Activated CD4-positive, alpha-beta T cell treated with anti-CD3 and anti-CD28 coated beads, Interleukin-2, amount 10 ng/mL, durations not matched to agents 24 days and 14 days (primary cell): ENCODE results near the gene SNPH. TPM values are rescaled to one million over a fixed set of nuclear protein-coding genes. Genes with fewer than 3 reads are reported as not detected.

ENCODE experiments used
- DNase-seq: peaks from one replicate; pipeline ENCODE4 v3.0.0; 2022
- H3K27ac Mint-ChIP-seq: one replicate; pipeline ENCODE4 v1.8.0; 2022; ENCODE audit warnings: mild to moderate bottlenecking, mixed read lengths
- H3K27me3 Mint-ChIP-seq: one replicate; pipeline ENCODE4 v1.8.0; 2022; ENCODE audit warnings: mixed read lengths
- H3K36me3 Mint-ChIP-seq: one replicate; pipeline ENCODE4 v1.8.0; 2022; ENCODE audit warnings: low read depth, mild to moderate bottlenecking, mixed read lengths
- H3K4me1 Mint-ChIP-seq: one replicate; pipeline ENCODE4 v1.8.0; 2021; ENCODE audit warnings: mixed read lengths
- H3K4me3 Mint-ChIP-seq: one replicate; pipeline ENCODE4 v1.8.0; 2022; ENCODE audit warnings: mild to moderate bottlenecking, moderate library complexity, mixed read lengths
- H3K9me3 Mint-ChIP-seq: one replicate; pipeline ENCODE4 v1.8.0; 2021; ENCODE audit warnings: mixed read lengths
- intact Hi-C: fragments of 100-400 bp; cut with micrococcal nuclease; formaldehyde crosslinking; loops from one replicate; pipeline ENCODE4 v1.15.1; 2023
- total RNA-seq: library from RNA; stranded (reverse); gene quantifications from 2 replicates; pipeline ENCODE4 v1.2.3, GENCODE V29; 2022

The SNPH gene
- total RNA-seq, 1 donor from 2014 or later: 1.7 TPM

- intact Hi-C loops: loop anchor here (2.0 to 5.0 kb wide), 2 partner anchors 25 to 73 kb away; partner anchors contain the start of gene RAD21L1
- H3K9me3 Mint-ChIP-seq: no peaks in the 10 kb centered on the region
- H3K4me1 Mint-ChIP-seq: peaks cover 20% of the 10 kb centered on the region
- H3K27ac Mint-ChIP-seq: peak overlapping the region; percentile 90
- no peaks in the 10 kb centered on the region for H3K27me3 Mint-ChIP-seq
- H3K4me3 Mint-ChIP-seq: peak overlapping the region; percentile 80
- DNase-seq: no peak
- H3K36me3 Mint-ChIP-seq: no peaks in the 10 kb centered on the region
Measured at GRCh38 chr20:1300083-1300840, 34.2 kb downstream of the SNPH start.

DNA sequence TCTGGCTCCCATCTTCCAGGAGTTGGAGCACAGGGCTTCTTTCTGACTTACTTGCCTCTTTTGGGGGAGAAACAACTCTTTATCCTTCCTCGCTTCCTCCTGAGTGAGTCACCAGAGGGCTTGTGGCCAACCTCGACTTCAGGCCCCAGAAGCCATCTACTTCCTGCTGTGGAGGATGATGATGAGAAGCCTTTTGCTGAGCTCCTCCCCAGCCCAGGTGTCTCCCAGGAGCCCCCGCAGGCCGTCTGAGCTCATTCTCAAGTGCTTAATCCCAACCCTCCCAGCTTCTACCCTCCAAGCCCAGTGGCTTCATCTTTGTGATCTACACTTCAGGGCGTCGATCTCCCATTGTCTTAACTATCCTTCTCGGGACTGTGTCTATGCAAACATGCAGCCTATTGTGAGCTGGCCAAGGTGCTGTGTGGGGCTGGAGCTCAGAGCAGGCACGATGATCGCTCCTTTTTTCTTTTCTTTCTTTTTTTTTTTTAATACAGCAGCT lies 35.0 kb downstream of the SNPH start:
- Mint-ChIP-seq H3K27me3 (no peaks in the 10 kb centered on the region), H3K4me3 (peak overlapping the region; percentile 80), H3K4me1 (peaks cover 20% of the 10 kb centered on the region), H3K36me3 (no peaks in the 10 kb centered on the region), H3K9me3 (no peaks in the 10 kb centered on the region), H3K27ac (peak overlapping the region; percentile 90)
- intact Hi-C loops: loop anchor here (2.0 to 5.0 kb wide), 2 partner anchors 24 to 74 kb away; partner anchors contain the start of gene RAD21L1
- peak; percentile 88 for DNase-seq

- intact Hi-C loops: loop anchor here (5.0 kb wide), 1 partner anchor 76 kb away; the partner anchor contains the start of gene RAD21L1
- no peak overlapping the region for H3K27ac Mint-ChIP-seq
- H3K36me3 Mint-ChIP-seq: no peaks in the 10 kb centered on the region
- peaks cover 20% of the 10 kb centered on the region for H3K4me1 Mint-ChIP-seq
- no peak overlapping the region for H3K4me3 Mint-ChIP-seq
- no peaks in the 10 kb centered on the region for H3K9me3 Mint-ChIP-seq
- H3K27me3 Mint-ChIP-seq: no peaks in the 10 kb centered on the region
- peak; percentile 71 for DNase-seq
Measured at GRCh38 chr20:1302685-1303541, 36.8 kb downstream of the SNPH start.

- H3K27me3 Mint-ChIP-seq: no peaks in the 10 kb centered on the region
- no peaks in the 10 kb centered on the region for H3K9me3 Mint-ChIP-seq
- no peak for DNase-seq
- intact Hi-C loops: loop anchor here (5.0 kb wide), 1 partner anchor 78 kb away; the partner anchor contains the start of gene RAD21L1
- no peak overlapping the region for H3K4me3 Mint-ChIP-seq
- H3K27ac Mint-ChIP-seq: no peak overlapping the region
- H3K36me3 Mint-ChIP-seq: no peaks in the 10 kb centered on the region
- peaks cover 13% of the 10 kb centered on the region for H3K4me1 Mint-ChIP-seq
Measured at GRCh38 chr20:1304710-1305515, 38.8 kb downstream of the SNPH start.

- Mint-ChIP-seq H3K27ac (no peak overlapping the region), H3K27me3 (no peaks in the 10 kb centered on the region), H3K4me3 (no peak overlapping the region), H3K4me1 (peaks cover 7% of the 10 kb centered on the region), H3K36me3 (no peaks in the 10 kb centered on the region), H3K9me3 (no peaks in the 10 kb centered on the region)
- intact Hi-C loops: no loop called here
- no peak for DNase-seq
Measured at GRCh38 chr20:1305712-1306111, 39.6 kb downstream of the SNPH start.

- intact Hi-C loops: no loop called here
- Mint-ChIP-seq H3K9me3 (no peaks in the 10 kb centered on the region), H3K4me3 (no peak overlapping the region), H3K27me3 (no peaks in the 10 kb centered on the region), H3K27ac (no peak overlapping the region), H3K36me3 (no peaks in the 10 kb centered on the region), H3K4me1 (no peaks in the 10 kb centered on the region)
- DNase-seq: no peak
Measured at GRCh38 chr20:1306316-1307135, 40.4 kb downstream of the SNPH start.

GRCh38 chr20:1307171-1307570 lies 41.1 kb downstream of the SNPH start:
- H3K9me3 Mint-ChIP-seq: no peaks in the 10 kb centered on the region
- H3K27ac Mint-ChIP-seq: no peak overlapping the region
- intact Hi-C loops: no loop called here
- H3K27me3 Mint-ChIP-seq: no peaks in the 10 kb centered on the region
- H3K36me3 Mint-ChIP-seq: no peaks in the 10 kb centered on the region
- H3K4me3 Mint-ChIP-seq: no peak overlapping the region
- H3K4me1 Mint-ChIP-seq: no peaks in the 10 kb centered on the region
- no peak for DNase-seq

- Mint-ChIP-seq H3K27ac (no peak overlapping the region), H3K4me1 (no peaks in the 10 kb centered on the region), H3K4me3 (no peak overlapping the region), H3K9me3 (no peaks in the 10 kb centered on the region), H3K36me3 (no peaks in the 10 kb centered on the region), H3K27me3 (no peaks in the 10 kb centered on the region)
- intact Hi-C loops: no loop called here
- no peak for DNase-seq
Measured at GRCh38 chr20:1307571-1307971, 41.5 kb downstream of the SNPH start.

DNA sequence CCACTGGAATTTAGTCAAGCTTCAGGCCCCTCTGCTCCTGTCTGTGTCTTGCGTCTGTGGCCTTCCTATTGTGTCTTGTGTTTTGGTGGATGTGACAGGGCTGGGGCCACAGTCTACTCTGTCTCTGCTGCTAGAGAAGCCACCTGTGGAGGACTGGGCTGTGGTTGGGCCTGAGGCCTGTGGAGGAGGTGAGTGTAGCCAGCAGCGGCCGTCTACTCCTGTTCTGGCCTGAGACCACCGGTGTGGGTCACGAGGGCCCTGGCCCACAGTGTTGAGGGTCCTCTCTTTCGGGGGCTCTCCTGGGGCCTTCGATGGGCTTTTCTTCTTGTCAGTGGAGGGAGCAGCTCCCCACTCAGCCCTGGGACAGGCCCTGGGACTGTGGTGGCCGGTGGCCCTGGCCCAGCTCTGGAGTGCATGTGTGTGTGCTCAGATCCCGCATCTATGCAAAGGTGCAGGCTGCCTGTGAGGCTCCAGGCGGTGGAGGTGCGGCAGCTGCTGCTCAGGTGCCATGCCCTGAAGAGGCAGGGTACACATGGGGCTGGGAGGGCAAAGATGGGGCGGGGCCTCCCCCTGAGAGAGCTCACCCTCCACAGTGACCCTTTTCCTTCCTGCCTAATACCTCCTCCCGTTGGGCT lies 42.1 kb downstream of the SNPH start:
- Mint-ChIP-seq H3K36me3 (no peaks in the 10 kb centered on the region), H3K4me3 (no peak overlapping the region), H3K27me3 (no peaks in the 10 kb centered on the region), H3K4me1 (no peaks in the 10 kb centered on the region), H3K9me3 (no peaks in the 10 kb centered on the region), H3K27ac (no peak overlapping the region)
- DNase-seq: no peak
- intact Hi-C loops: no loop called here

DNA sequence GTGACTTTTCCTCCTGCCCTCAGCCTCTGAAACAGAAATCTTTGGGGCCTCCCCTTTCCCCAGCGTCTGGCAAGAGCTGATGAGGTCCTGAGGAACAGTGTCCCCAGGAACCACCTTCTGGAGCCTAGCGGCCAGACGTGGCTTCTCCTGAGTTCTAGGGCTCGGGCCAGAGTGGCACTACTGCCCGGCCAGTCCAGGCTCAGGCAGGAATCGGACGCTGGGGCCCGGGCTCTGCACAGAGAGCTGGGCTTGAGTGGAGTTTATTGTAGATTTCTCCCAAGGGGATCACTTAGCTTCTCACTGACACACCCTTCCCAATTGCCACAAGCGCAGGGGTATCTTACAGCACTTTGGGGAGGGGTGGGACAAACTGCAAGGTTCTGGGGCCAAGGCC lies 42.6 kb downstream of the SNPH start:
- Mint-ChIP-seq H3K27ac (no peak overlapping the region), H3K27me3 (no peaks in the 10 kb centered on the region), H3K9me3 (no peaks in the 10 kb centered on the region), H3K36me3 (no peaks in the 10 kb centered on the region), H3K4me1 (peaks cover 2% of the 10 kb centered on the region), H3K4me3 (no peak overlapping the region)
- no peak for DNase-seq
- intact Hi-C loops: no loop called here

- Mint-ChIP-seq H3K36me3 (no peaks in the 10 kb centered on the region), H3K27ac (no peak overlapping the region), H3K4me1 (peaks cover 3% of the 10 kb centered on the region), H3K4me3 (no peak overlapping the region), H3K27me3 (no peaks in the 10 kb centered on the region), H3K9me3 (no peaks in the 10 kb centered on the region)
- DNase-seq: no peak
- intact Hi-C loops: no loop called here
Measured at GRCh38 chr20:1309439-1309847, 43.3 kb downstream of the SNPH start.

GRCh38 chr20:1310071-1310470 lies 44.0 kb downstream of the SNPH start:
- no peaks in the 10 kb centered on the region for H3K27me3 Mint-ChIP-seq
- intact Hi-C loops: no loop called here
- no peaks in the 10 kb centered on the region for H3K36me3 Mint-ChIP-seq
- H3K4me1 Mint-ChIP-seq: peaks cover 3% of the 10 kb centered on the region
- DNase-seq: no peak
- no peak overlapping the region for H3K27ac Mint-ChIP-seq
- H3K9me3 Mint-ChIP-seq: no peaks in the 10 kb centered on the region
- H3K4me3 Mint-ChIP-seq: no peak overlapping the region
